Stomach (tissue), 4 donors: ENCODE measurements around the gene RSPH3.

Source experiments
- POLR2AphosphoS5 ChIP-seq, 3 donors: sonication (generic); formaldehyde crosslinking; IDR thresholded peaks; one replicate each; pipeline ENCODE4 v1.6.1; 2016; ENCODE audit warnings: antibody characterized with exemption in 3 of 3
- TF ChIP-seq, protein P1 (sequence below), 7 experiments: fragments of 450-650 bp in 4 of 7; fragments of 200-600 bp in 3 of 7; sonication (generic) in 3 of 7; IDR thresholded peaks; one replicate each; pipeline ENCODE4 v1.5.1; 2016 to 2019; ENCODE audit warnings: antibody characterized with exemption in 7 of 7, control low read depth in 2 of 7, mild to moderate bottlenecking in 1 of 7

DNA sequence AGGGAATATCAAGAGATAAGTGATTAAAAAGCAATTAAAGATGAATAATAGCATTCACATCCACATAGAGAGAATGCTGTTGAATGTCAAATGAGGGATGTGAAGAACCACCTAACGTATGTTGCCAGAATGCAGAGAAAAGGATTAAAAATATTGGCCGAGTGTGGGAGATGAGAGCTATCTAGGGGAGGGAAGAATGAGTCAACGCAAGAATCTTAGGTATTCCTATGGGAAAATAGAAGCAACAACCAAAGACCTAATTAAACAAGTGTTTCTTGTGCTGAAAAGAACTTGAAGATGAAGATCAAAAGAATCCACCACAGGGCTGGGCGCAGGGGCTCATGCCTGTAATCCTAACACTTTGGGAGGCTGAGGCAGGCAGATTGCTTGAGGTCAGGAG lies 12.2 kb upstream of the RSPH3 start:
- TF ChIP-seq, protein P1, sequence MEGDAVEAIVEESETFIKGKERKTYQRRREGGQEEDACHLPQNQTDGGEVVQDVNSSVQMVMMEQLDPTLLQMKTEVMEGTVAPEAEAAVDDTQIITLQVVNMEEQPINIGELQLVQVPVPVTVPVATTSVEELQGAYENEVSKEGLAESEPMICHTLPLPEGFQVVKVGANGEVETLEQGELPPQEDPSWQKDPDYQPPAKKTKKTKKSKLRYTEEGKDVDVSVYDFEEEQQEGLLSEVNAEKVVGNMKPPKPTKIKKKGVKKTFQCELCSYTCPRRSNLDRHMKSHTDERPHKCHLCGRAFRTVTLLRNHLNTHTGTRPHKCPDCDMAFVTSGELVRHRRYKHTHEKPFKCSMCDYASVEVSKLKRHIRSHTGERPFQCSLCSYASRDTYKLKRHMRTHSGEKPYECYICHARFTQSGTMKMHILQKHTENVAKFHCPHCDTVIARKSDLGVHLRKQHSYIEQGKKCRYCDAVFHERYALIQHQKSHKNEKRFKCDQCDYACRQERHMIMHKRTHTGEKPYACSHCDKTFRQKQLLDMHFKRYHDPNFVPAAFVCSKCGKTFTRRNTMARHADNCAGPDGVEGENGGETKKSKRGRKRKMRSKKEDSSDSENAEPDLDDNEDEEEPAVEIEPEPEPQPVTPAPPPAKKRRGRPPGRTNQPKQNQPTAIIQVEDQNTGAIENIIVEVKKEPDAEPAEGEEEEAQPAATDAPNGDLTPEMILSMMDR (IDR thresholded peaks at IDR 0.05): no peak
- TF ChIP-seq POLR2AphosphoS5 (IDR thresholded peaks at IDR 0.05): no peak
